NCI-H2029 (cell line): ENCODE results near the gene FAAP100.

ENCODE experiments used
- DNase-seq: peaks from one replicate; lab custom pipeline; 2025; lab: John Stamatoyannopoulos, UW

FAAP100 gene

DNA sequence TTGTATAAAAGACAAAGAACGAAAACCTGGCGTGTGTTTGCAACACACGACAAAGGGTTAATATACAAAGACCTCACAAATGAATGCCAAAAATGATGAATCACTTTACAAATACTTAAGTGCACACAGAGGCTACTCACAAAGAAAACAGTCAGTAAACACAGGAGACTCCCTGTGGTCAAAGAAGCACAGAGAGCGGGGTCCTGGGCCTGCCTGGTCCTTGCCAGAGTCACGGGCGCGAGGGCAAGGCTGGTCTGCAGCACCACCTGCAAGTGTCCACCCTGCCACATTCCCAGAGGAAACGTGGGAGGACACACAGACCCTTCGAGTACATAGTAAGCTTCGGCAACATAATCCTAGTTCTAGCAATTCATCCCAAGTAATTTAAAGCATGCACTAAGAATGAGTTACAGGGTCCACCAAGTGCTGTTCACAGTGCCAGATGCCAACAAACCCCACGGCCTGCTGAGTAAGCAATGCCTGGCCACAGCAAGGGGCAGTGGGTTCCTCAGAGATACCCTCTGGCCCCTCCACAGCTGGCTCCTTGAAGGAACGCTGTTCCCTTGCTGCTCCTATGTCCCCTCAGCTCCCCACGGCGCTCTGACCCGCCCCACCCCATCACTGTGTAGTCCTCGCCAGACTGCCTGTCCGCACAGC lies 24.6 kb upstream of the FAAP100 start:
- DNase-seq: no peak

GRCh38 chr17:81575836-81576235 lies 23.7 kb upstream of the FAAP100 start:
- no peak for DNase-seq

GRCh38 chr17:81574643-81574956 lies 22.4 kb upstream of the FAAP100 start:
- DNase-seq: no peak

DNA sequence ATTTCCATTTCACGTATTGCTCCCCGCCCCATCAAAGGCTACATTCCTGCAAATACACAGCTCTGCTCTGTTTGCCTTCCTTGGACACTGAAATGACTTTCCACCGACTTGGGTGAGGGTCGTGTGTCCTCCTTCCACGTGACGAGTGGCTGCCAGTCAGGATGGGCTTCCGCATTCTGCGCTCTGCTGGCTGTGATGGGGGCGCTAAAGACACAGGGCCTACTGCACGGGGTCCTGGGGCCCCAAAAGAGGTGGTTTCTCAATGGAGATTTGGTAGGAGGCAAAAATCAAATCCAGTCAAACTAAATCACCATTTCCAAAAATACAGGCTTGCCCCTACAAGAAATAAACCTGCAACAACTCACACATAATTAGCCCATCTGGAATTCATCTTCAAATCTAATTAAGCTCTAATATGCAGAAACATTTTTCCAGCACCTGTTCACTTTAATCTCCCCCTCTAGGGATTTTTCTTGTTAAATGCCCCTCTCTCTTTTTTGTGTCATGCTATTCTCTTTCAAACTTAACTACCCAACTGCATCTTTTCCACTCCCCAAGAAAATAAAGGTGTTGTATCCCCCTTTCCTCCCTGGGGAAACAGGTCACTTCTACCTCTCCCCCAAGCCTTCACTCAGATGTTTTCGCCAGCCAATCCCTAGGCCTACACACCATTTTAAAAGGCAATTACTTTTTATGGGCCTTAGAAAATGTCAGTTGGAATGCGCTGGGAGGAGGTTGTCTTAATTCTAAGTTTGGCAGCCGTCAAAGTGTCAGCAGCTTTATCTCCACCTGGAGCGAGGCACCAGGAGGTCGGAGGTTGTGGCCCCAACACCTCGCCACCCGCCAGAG lies 21.9 kb upstream of the FAAP100 start:
- no peak for DNase-seq

DNA sequence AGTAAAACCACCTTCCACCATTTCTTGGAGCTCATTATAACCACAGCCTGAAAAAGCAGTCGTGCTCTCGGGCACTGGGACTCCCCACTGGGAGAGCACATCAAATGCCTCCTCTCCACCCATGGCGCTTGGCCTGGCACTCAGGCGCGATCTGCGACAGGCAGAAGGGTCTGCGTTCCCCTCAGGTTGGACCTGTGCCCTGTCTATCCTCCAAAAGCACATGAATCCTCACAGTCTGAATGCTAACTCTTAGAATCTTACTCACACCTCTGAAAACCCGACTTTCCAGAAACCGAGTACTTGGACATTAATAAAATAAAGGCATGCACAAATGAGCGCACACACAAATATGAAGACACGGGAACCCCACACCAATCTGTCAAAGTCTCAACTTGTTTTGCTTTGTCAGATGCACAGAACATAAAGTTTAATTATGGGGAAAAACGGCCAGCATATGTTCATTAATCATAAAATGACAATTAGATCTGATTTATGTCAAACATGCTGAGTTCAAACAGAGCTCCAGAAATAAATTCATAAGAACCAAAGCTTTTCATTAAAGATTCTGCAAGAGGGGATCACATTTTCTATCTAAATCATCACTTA lies 20.5 kb upstream of the FAAP100 start:
- DNase-seq: no peak

DNA sequence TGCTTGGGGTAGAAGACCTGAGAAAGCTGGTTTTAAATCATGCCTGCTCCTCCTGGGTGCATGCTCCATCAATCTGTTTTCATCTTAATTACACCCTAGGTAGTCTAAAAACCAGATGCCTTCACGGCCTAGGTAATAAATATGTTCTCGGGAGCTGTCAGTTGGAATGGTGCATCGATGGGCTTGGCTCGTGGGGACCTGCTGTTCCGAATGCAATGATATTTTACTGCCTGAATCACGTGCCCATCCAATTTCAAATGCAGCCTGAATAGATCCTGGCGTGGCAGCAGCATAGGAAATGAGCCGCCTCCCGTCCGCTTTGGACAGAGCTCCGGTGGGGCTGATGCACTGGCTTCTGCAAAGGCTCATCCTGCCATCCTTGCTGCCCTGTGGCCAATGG lies 18.8 kb upstream of the FAAP100 start:
- no peak for DNase-seq

DNA sequence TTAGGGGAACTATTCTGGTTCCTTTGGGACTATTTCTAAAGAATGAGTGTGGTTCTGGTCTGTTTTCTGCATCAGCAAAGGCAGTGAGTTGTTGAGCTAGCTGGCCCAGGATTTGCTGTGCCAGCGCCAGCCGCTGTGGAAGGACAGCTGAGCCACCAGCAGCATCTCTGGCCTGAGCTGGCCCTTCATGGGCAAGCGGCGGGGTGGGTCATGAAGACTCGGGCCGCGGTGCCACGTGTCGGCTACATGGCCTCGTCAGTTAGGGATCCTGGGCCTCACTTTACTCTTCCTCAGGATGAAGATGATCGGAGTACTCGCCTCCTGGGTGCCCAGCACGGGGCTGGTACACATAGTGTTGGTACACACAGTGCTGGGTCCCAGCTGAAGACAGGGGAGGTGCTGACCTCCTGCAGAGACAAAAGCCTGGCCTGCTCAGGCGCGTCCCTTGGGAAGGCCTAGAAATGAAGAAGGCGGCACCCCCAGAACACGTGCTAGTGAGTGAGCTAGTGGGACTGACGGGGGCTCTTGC lies 17.9 kb upstream of the FAAP100 start:
- no peak for DNase-seq

GRCh38 chr17:81568416-81568815 lies 16.3 kb upstream of the FAAP100 start:
- no peak for DNase-seq

DNA sequence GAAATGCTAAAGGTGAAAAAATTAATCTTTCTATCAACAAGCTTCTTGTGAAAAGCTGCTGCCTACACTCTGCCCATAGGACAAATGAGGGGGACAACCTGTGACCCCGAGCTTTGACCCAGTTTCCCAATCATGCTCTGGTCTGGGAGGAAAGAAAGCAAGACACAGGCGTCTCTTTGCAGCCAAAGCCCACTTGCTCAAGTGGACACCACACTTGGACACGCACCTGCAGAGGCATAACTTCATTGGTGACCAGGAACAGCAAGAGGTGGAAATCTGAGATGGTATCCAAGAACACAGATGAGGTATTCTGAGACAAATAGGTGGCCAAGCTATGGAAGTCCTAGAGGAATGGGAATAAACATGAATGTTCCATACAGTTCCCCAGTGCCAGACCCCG lies 15.0 kb upstream of the FAAP100 start:
- no peak for DNase-seq

GRCh38 chr17:81566461-81567126 lies 14.4 kb upstream of the FAAP100 start:
- DNase-seq: peak; percentile 64

- DNase-seq: no peak
These were observed 13.1 kb upstream of the FAAP100 start for GRCh38 chr17:81565231-81565630.

DNA sequence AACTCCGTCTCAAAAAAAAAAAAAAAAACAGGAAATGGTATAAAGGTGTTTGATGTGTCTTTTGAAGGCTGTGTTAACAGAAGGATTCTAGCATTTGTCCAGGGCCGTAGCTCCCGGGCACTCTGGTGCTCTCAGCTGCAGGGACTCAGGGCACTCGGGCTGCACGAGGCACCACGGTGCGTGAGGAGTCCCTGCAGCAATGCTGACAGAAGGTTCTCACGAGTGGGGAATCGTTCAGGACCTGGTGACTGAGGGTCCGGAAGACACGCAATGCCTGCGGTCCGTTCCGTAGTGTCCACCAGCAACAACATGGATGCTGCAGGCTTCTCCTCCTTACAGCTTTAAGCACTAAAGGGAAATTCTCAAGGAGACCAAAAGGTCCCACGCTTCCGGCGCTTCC lies 12.6 kb upstream of the FAAP100 start:
- DNase-seq: no peak

DNA sequence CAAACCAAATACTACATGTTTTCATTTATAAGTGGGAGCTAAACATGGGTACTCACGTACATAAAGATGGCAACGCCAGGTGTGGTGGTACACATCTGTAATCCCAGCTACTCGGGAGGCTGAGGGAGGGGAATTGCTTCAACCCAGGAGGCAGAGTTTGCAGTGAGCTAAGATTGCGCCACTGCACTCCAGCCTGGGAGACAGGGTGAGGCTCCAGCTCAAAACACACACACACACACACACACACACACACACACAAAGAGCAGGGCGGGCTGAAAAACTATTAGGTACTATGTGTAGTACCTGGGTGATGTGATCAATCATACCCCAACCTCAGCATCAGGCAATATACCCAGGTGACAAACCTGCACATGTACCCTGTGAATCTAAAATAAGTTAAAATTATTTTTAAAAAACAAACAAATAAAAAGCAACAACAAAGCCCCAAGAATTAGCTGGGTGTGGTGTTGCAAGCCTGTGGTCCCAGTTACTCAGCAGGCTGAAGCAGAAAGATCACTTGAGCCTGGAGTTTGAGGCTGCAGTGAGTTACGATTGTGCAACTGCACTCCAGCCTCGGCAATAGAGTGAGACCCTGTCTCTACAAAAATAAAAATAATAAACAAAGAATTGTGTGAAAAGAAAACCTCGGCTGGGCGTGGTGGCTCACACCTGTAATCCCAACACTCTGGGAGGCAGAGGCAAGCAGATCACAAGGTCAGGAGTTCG lies 11.9 kb upstream of the FAAP100 start:
- no peak for DNase-seq

DNA sequence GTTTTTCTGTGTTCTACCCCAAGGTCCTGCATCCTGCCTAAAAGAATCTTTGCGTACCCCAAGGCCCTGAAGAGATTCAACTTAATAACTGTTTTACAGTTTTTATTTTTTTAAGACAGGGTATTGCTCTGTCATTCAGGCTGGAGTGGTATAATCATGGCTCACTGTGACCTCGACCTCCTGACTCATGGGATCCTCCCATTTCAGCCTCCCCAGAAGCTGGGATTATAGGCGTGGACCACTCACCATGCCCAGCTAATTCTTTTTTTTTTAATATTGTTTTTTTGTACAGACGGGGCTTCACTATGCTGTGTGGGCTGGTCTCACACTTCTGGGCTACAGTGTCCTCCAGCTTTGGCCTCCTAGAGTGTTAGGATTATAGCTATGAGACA lies 9.3 kb upstream of the FAAP100 start:
- no peak for DNase-seq

DNA sequence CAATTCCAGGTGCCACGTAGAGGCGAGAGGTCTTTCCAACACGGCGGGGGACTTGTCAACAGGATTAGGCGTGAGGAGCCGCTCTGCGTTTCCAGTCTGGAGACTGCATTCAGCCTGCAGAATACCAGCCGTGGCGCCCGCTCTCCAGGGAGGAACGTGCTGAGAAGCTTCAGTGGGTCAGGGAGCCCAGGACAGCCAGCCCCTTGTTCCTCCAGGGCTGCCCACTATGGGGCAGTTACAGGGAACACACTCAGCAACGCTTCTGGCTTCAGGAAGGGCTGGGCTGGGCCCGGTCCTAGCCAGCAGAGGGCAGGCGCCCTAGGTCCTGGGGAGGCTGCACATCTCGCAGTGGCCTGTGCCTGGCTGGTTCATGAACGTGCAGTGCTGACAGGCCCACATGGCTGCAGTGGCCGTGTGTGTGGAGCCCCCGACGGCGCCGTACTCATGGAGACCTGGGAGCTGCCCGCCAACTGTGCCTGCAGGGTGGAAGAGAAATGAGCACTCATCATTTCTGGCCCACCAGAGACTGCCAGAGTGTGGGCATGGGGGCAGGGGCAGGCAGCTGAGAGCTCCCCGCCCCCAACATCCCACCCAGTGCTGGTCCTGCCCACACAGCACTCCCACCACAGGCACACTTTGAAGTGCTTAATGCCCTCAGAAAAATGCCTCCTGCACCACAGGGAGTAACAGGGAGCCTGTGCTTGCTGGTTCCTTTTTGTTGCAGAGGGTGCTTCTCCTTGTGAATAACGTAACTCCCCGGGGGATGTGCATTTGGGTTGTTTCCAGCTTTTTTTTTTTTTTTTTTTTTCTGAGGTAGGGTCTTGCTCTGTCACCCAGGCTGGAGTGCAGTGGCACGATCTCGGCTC lies 7.0 kb upstream of the FAAP100 start:
- DNase-seq: no peak

DNA sequence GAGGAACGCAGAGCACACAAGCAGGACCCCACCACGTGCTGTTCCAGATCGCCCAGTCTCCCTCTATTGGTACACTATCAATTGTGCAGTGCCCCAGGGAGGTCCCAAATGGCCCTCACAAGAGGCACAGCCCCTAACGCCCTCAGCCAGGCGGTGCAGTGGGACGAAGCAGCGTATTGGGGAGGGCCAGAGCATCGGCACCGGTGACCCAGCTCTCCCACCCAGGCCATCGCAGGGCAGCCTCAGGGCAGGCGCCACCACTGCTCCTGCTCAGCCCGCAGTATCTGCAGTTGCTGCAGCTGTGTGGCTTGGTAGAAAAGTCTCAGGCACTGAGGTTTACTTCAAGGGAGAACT lies 5.9 kb upstream of the FAAP100 start:
- no peak for DNase-seq

- no peak for DNase-seq
These were observed 5.3 kb upstream of the FAAP100 start for GRCh38 chr17:81557276-81558114.

- DNase-seq: no peak
These were observed 4.7 kb upstream of the FAAP100 start for GRCh38 chr17:81556863-81557262.

DNA sequence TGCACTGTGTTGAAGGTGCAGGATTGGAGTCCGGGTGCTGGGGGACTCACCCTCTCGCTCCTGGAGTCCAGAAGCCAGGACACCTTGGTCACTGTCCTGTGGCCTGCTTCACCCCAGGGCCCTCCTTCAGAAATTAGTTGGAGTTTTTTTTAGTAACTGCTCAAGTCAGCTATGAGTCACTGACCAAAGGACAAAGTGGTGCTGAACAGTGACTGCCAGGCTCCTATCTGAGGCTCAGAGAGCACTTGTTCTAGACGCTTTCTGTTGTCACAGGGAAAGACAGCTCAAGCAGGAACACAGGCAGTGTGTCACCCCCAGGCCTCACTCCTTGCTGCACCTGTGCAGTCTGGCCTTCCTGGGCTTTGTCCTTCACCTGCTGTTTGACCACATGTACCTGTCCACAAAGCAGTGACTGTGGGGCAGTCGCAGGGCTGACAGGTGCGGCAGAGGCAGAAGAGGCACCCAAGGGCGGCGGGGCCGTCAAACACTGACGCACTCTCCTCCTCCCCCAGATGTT lies 4.1 kb upstream of the FAAP100 start:
- DNase-seq: no peak

DNA sequence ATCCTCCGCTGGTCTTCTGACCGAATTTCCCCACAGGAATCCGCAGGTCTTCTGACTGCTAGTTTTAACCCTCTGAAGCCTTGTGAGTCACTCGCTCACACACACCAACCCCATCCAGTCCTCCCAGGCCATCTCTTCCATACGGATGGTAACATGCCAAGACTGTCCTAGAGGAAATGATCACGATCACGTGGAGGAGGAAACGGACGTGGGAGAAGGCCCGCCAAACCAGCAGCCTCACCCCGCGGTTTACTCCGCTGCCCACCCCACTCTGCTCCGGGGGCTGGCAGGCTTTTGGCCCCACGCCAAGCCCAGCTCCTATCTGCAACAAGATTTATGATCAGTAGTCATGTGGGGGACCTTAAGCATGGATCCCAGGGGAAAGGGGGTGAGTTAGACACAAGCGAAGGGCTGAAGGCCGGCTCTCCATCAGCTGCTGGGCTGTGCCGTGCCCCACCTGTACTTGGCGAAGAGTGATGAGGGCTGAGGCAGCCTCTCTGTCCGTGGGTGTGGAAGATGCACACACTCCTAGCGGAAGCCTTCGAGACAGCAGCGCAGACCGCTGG lies 1.5 kb upstream of the FAAP100 start:
- DNase-seq: peak; percentile 55
